Measurements from ENCODE around the gene CELF2. TPM values are rescaled to one million over a fixed set of nuclear protein-coding genes. Genes with fewer than 3 reads are reported as not detected.

CELF2 gene
- polyA plus RNA-seq, 1 experiment, result 24.7 TPM

- no peak for DNase-seq (ENCODE audit: low read depth, low spot score)
- Histone ChIP-seq H3K27ac (ENCODE audit: low read depth, low read length) (no peak overlapping the region), H3K9me3 (ENCODE audit: control insufficient read depth, insufficient read depth, low read length) (peaks cover 17% of the 10 kb centered on the region), H3K4me3 (ENCODE audit: low read depth, low read length) (no peak overlapping the region), H3K27me3 (ENCODE audit: control insufficient read depth, insufficient read depth, low read length) (no peaks in the 10 kb centered on the region)
- TF ChIP-seq CTCF (IDR thresholded peaks at IDR 0.05; ENCODE audit: low read depth, low read length), result no peak
- CTCF ChIA-PET, result no interaction called here
- POLR2A ChIA-PET, result no interaction called here
Measured at GRCh38 chr10:11288302-11288701, 270.6 kb downstream of the CELF2 start.

GRCh38 chr10:11290156-11290890 lies 272.7 kb downstream of the CELF2 start:
- Histone ChIP-seq H3K27me3 (ENCODE audit: control insufficient read depth, insufficient read depth, low read length) (no peaks in the 10 kb centered on the region), H3K9me3 (ENCODE audit: control insufficient read depth, insufficient read depth, low read length) (peaks cover 6% of the 10 kb centered on the region), H3K27ac (ENCODE audit: low read depth, low read length) (no peak overlapping the region), H3K4me3 (ENCODE audit: low read depth, low read length) (no peak overlapping the region)
- DNase-seq (ENCODE audit: low read depth, low spot score), result no peak
- POLR2A ChIA-PET, result no interaction called here
- CTCF ChIA-PET, result no interaction called here
- TF ChIP-seq CTCF (IDR thresholded peaks at IDR 0.05; ENCODE audit: low read depth, low read length), result no peak

- DNase-seq (ENCODE audit: low read depth, low spot score), result no peak
- ChIA-PET CTCF (no interaction called here), POLR2A (no interaction called here)
- no peak for TF ChIP-seq CTCF (IDR thresholded peaks at IDR 0.05; ENCODE audit: low read depth, low read length)
- Histone ChIP-seq H3K27me3 (ENCODE audit: control insufficient read depth, insufficient read depth, low read length) (no peaks in the 10 kb centered on the region), H3K27ac (ENCODE audit: low read depth, low read length) (no peak overlapping the region), H3K9me3 (ENCODE audit: control insufficient read depth, insufficient read depth, low read length) (peaks cover 6% of the 10 kb centered on the region), H3K4me3 (ENCODE audit: low read depth, low read length) (no peak overlapping the region)
Measured at GRCh38 chr10:11292576-11293302, 275.1 kb downstream of the CELF2 start.

DNA sequence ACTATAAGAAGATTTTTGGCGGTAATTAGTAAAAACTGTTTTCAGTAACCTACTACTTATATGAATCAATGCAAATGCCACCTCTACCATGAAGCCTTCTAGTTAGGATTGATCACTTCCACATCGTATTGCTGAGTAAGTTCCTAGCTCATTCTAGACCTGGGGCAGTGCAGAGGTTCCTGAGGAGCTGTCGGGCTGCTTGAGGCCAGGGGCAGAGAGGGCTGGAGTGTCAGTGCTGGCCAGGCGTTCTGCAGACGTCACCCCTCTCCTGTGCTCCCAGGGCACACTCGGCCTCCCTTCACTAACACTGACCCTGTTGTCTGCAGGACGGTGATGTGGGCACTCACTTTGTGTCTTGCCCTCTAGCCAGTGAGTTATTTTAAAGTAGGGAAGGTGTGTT lies 275.7 kb downstream of the CELF2 start:
- ChIA-PET POLR2A (no interaction called here), CTCF (no interaction called here)
- no peak for TF ChIP-seq CTCF (IDR thresholded peaks at IDR 0.05; ENCODE audit: low read depth, low read length)

GRCh38 chr10:11294831-11295450 lies 277.3 kb downstream of the CELF2 start:
- no peak overlapping the region for H3K4me3 ChIP-seq (ENCODE audit: low read depth, low read length)
- H3K9me3 ChIP-seq (ENCODE audit: control insufficient read depth, insufficient read depth, low read length), result peaks cover 9% of the 10 kb centered on the region
- no peak for DNase-seq (ENCODE audit: low read depth, low spot score)
- ChIA-PET CTCF (no interaction called here), POLR2A (no interaction called here)
- H3K27ac ChIP-seq (ENCODE audit: low read depth, low read length), result no peak overlapping the region
- TF ChIP-seq CTCF (IDR thresholded peaks at IDR 0.05; ENCODE audit: low read depth, low read length), result no peak
- H3K27me3 ChIP-seq (ENCODE audit: control insufficient read depth, insufficient read depth, low read length), result no peaks in the 10 kb centered on the region

More for the DNA sequence above, 275.7 kb downstream of the CELF2 start:
- no peak for DNase-seq (ENCODE audit: low read depth, low spot score)
- Histone ChIP-seq H3K4me3 (ENCODE audit: low read depth, low read length) (no peak overlapping the region), H3K9me3 (ENCODE audit: control insufficient read depth, insufficient read depth, low read length) (peaks cover 6% of the 10 kb centered on the region), H3K27ac (ENCODE audit: low read depth, low read length) (no peak overlapping the region), H3K27me3 (ENCODE audit: control insufficient read depth, insufficient read depth, low read length) (no peaks in the 10 kb centered on the region)

All from AG04450 (cell line).